Muscle of leg (tissue), 11 donors: ENCODE data around the gene CNPY4. TPM values are rescaled to one million over a fixed set of nuclear protein-coding genes. Genes with fewer than 3 reads are reported as not detected.
A peak's percentile ranks its signal among the peaks of the same experiment; 100 is the strongest.

Experiments
- DNase-seq: peaks from one replicate; pipeline ENCODE4 v3.0.0; 2013
- H3K27ac ChIP-seq: one replicate; pipeline ENCODE4 v1.5.1; 2013; ENCODE audit warnings: mild to moderate bottlenecking, low read length, control low read depth
- H3K27me3 ChIP-seq: one replicate; pipeline ENCODE4 v1.6.1; 2013; ENCODE audit warnings: low read length; ENCODE audit not compliant: control insufficient read depth, insufficient read depth
- H3K36me3 ChIP-seq: one replicate; pipeline ENCODE4 v1.6.1; 2013; ENCODE audit warnings: low read length; ENCODE audit not compliant: control insufficient read depth, insufficient read depth
- H3K4me1 ChIP-seq: one replicate; pipeline ENCODE4 v1.6.1; 2013; ENCODE audit warnings: low read length; ENCODE audit not compliant: control insufficient read depth, insufficient read depth
- H3K4me3 ChIP-seq: one replicate; pipeline ENCODE4 v1.5.1; 2013; ENCODE audit warnings: low read length, control low read depth
- H3K9me3 ChIP-seq: replicated peaks from 2 replicates; pipeline ENCODE4 v1.6.1; 2013; ENCODE audit warnings: low read depth, low read length; ENCODE audit not compliant: control insufficient read depth
- WGBS: methylation state at CpG from one replicate; pipeline ENCODE4 v1.1.5; 2013; ENCODE audit warnings: missing lambda C conversion rate; ENCODE audit not compliant: insufficient coverage; 5-methylcytosine and 5-hydroxymethylcytosine counted together
- polyA plus RNA-seq, 8 donors: library from polyadenylated mRNA; unstranded; fragments of 120-200 nt; gene quantifications; one replicate each; pipeline versions ENCODE4 v1.2.1 to v1.2.3, GENCODE V29; 2013; ENCODE audit warnings: inconsistent platforms in 1 of 8, low replicate concordance in 1 of 8; ENCODE audit not compliant: insufficient read length in 8 of 8, insufficient read depth in 1 of 8
- total RNA-seq: library from RNA; stranded (reverse); fragments of 120-200 nt; gene quantifications from one replicate; pipeline ENCODE4 v1.2.4, GENCODE V29; 2013

Gene CNPY4
- total and polyA plus RNA-seq, 9 donors: 31.0 to 56.4 (median 44.4) TPM

DNA sequence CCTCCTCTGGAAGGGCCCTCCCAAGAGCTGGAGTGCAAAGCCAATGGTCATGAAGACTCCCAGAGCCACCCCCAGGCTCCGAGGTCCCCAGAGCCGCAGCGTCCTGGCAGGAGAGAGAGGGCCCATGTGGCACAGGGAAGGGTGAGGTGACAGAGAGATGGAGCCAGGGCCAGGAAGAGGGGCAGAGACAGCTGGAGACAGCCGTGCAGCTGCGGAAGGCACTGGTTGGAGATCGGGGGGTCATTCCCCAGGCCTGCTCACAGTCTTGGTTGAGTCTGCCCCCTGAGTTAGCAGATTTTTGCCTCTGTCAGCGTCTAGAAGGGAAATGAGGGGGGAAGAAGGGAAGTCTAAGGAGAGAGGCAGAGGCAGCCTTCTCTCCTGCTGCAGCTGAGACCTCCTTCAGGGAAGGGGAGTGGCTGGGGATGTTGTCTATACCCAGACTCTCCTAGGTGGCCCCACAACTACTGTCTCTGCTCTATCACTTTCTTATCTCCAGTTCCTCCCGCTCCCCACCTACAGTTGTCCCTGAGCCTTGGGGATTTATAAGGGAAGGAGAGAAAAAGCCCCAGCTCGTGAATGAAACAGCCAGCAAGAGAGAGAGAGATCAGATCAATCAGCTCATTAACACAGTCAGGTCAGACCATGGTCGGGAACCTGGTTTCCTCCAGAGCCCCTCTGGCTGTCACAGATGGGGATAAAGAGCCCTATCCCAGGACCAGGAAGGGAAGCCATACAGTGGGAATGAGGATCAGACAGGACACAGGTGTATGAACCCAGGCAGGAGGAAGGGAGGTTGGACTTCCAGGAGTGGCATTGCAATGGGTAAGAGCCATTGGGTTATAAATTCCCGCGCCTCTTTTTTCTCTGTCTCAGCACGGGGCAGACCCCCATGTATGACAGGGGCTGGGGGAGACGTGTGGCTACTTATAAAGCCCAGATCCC lies 47.8 kb downstream of the CNPY4 start:
- peaks cover 36% of the 10 kb centered on the region for H3K4me1 ChIP-seq
- WGBS: 22% methylated on average over 7 of the region's 14 CpGs
- peaks cover 35% of the 10 kb centered on the region for H3K27me3 ChIP-seq
- H3K27ac ChIP-seq: peak overlapping the region; percentile 88
- peaks cover 3% of the 10 kb centered on the region for H3K36me3 ChIP-seq
- no peaks in the 10 kb centered on the region for H3K9me3 ChIP-seq
- no peak for DNase-seq
- peak overlapping the region; percentile 50 for H3K4me3 ChIP-seq

- Histone ChIP-seq H3K27me3 (peaks cover 35% of the 10 kb centered on the region), H3K4me1 (peaks cover 36% of the 10 kb centered on the region), H3K36me3 (peaks cover 3% of the 10 kb centered on the region), H3K4me3 (peak overlapping the region; percentile 50), H3K27ac (peak overlapping the region; percentile 88), H3K9me3 (no peaks in the 10 kb centered on the region)
- WGBS: 2% methylated on average over 9 of the region's 11 CpGs
- no peak for DNase-seq
Observed at GRCh38 chr7:100167912-100168323, 48.5 kb downstream of the CNPY4 start.

DNA sequence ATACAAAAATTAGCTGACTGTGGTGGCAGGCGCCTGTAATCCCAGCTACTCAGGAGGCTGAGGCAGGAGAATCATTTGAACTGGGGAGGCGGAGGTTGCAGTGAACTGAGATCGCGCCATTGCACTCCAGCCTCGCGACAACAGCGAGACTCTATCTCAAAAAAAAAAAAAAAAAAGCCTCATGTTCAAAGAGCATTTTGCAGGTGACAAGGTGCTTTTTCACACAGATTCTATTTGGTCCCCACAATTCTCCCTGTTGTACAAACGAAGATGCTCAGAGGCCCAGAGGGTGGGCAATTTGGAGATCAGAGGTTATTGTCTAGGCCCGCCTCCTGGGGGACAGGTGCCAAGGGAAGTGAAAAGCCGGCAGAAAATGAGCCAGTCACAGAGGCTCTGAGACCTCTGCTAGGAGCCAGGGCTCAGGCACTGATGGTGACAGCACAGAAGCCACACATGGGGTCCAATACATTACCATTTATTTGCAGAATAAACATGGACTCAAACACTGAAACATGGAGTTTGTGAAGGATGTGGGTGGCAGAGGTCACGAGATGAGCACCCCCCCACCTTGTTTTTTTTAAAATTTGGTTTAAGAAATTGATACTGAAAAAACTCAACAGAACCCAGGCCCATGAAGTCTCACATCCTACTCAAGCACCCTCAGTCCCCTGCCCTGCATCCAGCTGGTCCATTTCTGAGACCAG lies 49.9 kb downstream of the CNPY4 start:
- Histone ChIP-seq H3K27ac (no peak overlapping the region), H3K4me3 (no peak overlapping the region), H3K27me3 (peaks cover 35% of the 10 kb centered on the region), H3K9me3 (no peaks in the 10 kb centered on the region), H3K36me3 (peaks cover 2% of the 10 kb centered on the region), H3K4me1 (peaks cover 36% of the 10 kb centered on the region)
- 88% methylated on average over 8 of the region's 11 CpGs for WGBS
- no peak for DNase-seq

- H3K27ac ChIP-seq: no peak overlapping the region
- no peak overlapping the region for H3K4me3 ChIP-seq
- H3K27me3 ChIP-seq: peaks cover 35% of the 10 kb centered on the region
- H3K9me3 ChIP-seq: no peaks in the 10 kb centered on the region
- 94% methylated on average over 3 of the region's 11 CpGs for WGBS
- peaks cover 36% of the 10 kb centered on the region for H3K4me1 ChIP-seq
- no peak for DNase-seq
- H3K36me3 ChIP-seq: peaks cover 4% of the 10 kb centered on the region
Observed at GRCh38 chr7:100170101-100170897, 50.9 kb downstream of the CNPY4 start.

DNA sequence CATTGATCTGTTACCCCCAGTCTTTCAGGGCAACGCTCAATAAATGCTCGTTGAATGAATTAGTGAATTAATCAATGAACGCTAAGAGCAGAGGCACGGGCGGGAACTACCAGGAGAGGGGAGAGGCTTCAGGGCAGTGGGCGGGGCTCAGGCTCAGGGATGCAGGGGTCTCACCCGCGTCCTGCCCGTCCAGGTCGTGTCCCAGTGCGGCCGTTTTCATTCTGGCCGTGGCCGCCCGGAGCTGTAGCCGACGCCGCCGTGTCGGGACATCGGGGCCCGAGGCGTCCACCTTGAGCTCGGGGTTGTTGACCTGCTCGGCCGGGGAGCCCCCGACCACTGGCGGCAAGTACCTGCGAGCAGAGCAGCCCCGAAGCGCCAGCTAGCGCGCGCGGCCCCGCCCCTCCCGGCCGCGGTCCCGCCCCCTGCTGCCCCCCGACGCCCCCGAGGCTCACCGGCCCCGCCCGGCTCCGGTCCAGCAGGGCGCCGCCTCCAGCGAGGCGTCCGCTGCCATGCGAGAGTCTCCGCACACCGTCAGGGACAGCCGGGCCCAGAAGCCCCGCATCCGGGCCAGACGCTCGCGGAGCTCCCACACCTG lies 51.8 kb downstream of the CNPY4 start:
- peak overlapping the region; percentile 10 for H3K4me3 ChIP-seq
- no peak for DNase-seq
- peaks cover 33% of the 10 kb centered on the region for H3K27me3 ChIP-seq
- no peaks in the 10 kb centered on the region for H3K9me3 ChIP-seq
- no peak overlapping the region for H3K27ac ChIP-seq
- WGBS: 6% methylated on average over 54 of the region's 61 CpGs
- H3K36me3 ChIP-seq: peaks cover 4% of the 10 kb centered on the region
- peaks cover 37% of the 10 kb centered on the region for H3K4me1 ChIP-seq

GRCh38 chr7:100171840-100172239 lies 52.4 kb downstream of the CNPY4 start:
- peaks cover 26% of the 10 kb centered on the region for H3K27me3 ChIP-seq
- H3K9me3 ChIP-seq: no peaks in the 10 kb centered on the region
- peaks cover 4% of the 10 kb centered on the region for H3K36me3 ChIP-seq
- H3K4me3 ChIP-seq: no peak overlapping the region
- 21% methylated on average over 17 of the region's 22 CpGs for WGBS
- DNase-seq: no peak
- H3K27ac ChIP-seq: no peak overlapping the region
- peaks cover 36% of the 10 kb centered on the region for H3K4me1 ChIP-seq

- no peak for DNase-seq
- no peak overlapping the region for H3K4me3 ChIP-seq
- H3K9me3 ChIP-seq: no peaks in the 10 kb centered on the region
- H3K27me3 ChIP-seq: peaks cover 18% of the 10 kb centered on the region
- peaks cover 26% of the 10 kb centered on the region for H3K4me1 ChIP-seq
- no peak overlapping the region for H3K27ac ChIP-seq
- 93% methylated on average over 4 of the region's 11 CpGs for WGBS
- H3K36me3 ChIP-seq: peaks cover 4% of the 10 kb centered on the region
Observed at GRCh38 chr7:100173806-100174495, 54.5 kb downstream of the CNPY4 start.

DNA sequence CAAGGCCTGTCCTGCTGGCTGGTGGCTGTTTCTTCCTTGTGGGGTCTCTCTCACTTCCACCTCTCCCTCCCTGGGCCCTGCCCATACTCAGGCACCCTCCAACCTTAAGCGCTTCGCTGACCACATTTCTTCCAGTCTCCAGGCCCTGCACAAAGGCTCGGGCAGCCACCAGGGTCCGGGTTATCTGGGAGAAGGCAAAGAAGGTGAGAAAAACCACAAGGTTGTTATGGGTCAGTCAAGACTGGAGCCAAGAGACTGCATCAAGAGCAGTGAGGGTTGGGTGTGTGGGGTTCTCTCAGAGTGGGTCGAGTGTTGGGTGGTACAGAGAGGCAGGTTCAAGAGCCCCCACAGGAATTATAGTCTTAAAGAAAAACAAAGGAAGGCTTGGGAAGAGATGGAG lies 55.1 kb downstream of the CNPY4 start:
- Histone ChIP-seq H3K27me3 (peaks cover 20% of the 10 kb centered on the region), H3K9me3 (no peaks in the 10 kb centered on the region), H3K27ac (no peak overlapping the region), H3K36me3 (peaks cover 4% of the 10 kb centered on the region), H3K4me1 (peaks cover 21% of the 10 kb centered on the region), H3K4me3 (no peak overlapping the region)
- WGBS: 82% methylated on average over 2 of the region's 5 CpGs
- DNase-seq: no peak
